ENCODE results near the gene ERLIN1.

The ERLIN1 gene

GRCh38 chr10:100185364-100186252, at the start of gene ERLIN1:
TSS of gene ERLIN1 (minus strand) at chr10:100186029. CDS start at chr10:100185626, 403 bp downstream.
- H3K9me3 ChIP-seq (replicated peaks in 1 of 11), result no peaks in the 10 kb centered on the region
- H3K4me3 ChIP-seq, result peak within 1 kb of the TSS; percentile 73 to 98 (median 89)
- TF ChIP-seq Cebpa-rat (IDR thresholded peaks at IDR 0.05), result no peak
- peaks cover 0 to 6% (median 0%) of the 10 kb centered on the region in 11 experiments; a peak in 3 of 22 replicates for H4K20me1 ChIP-seq
- peak within 1 kb of the TSS; percentile 82 to 97 (median 94) for H3K4me2 ChIP-seq
- no peaks in the 10 kb centered on the region for H3K27me3 ChIP-seq
- peak within 1 kb of the TSS; percentile 77 to 96 (median 93) for H3K27ac ChIP-seq
- peak within 1 kb of the TSS; percentile 87 to 96 (median 92) for H3K9ac ChIP-seq
- H3K36me3 ChIP-seq, result peaks cover 19 to 71% (median 52%) of the 10 kb centered on the region in 11 experiments
- peaks cover 38 to 48% (median 43%) of the 10 kb centered on the region in 10 experiments for H3K4me1 ChIP-seq

GRCh38 chr10:100232101-100232500, 46.3 kb upstream of the ERLIN1 start:
- H3K27me3 ChIP-seq, result no peaks in the 10 kb centered on the region
- H3K4me1 ChIP-seq, result peaks cover 9 to 16% (median 12%) of the 10 kb centered on the region in 10 experiments
- no peak for TF ChIP-seq Cebpa-rat (IDR thresholded peaks at IDR 0.05)
- no peak overlapping the region for H3K4me2 ChIP-seq
- peaks cover 58 to 74% (median 68%) of the 10 kb centered on the region in 11 experiments for H3K36me3 ChIP-seq
- no peak overlapping the region for H3K27ac ChIP-seq
- peaks cover 0 to 6% (median 0%) of the 10 kb centered on the region in 11 experiments; a peak in 1 of 22 replicates for H3K9me3 ChIP-seq (replicated peaks in 1 of 11)
- H3K9ac ChIP-seq, result no peak overlapping the region; a peak in 1 of 22 replicates
- no peak overlapping the region for H3K4me3 ChIP-seq
- peaks cover 0 to 18% (median 11%) of the 10 kb centered on the region in 11 experiments; a peak in 9 of 22 replicates for H4K20me1 ChIP-seq

GRCh38 chr10:100229819-100230422, 44.1 kb upstream of the ERLIN1 start:
- Histone ChIP-seq H3K4me3 (peak overlapping the region; percentile 75 to 97 (median 94)), H4K20me1 (peaks cover 0 to 33% (median 15%) of the 10 kb centered on the region in 11 experiments; a peak in 10 of 22 replicates), H3K9me3 (replicated peaks in 1 of 11) (peaks cover 0 to 6% (median 0%) of the 10 kb centered on the region in 11 experiments; a peak in 1 of 22 replicates), H3K4me2 (peak overlapping the region; percentile 72 to 97 (median 89)), H3K36me3 (peaks cover 46 to 63% (median 60%) of the 10 kb centered on the region in 11 experiments), H3K27me3 (no peaks in the 10 kb centered on the region), H3K27ac (peak overlapping the region; percentile 56 to 88 (median 80); a peak in 21 of 22 replicates), H3K4me1 (peaks cover 9 to 16% (median 12%) of the 10 kb centered on the region in 10 experiments), H3K9ac (peak overlapping the region; percentile 83 to 92 (median 88))
- TF ChIP-seq Cebpa-rat (IDR thresholded peaks at IDR 0.05), result no peak

- Histone ChIP-seq H3K36me3 (peaks cover 67 to 76% (median 70%) of the 10 kb centered on the region in 11 experiments), H3K9ac (no peak overlapping the region), H3K9me3 (replicated peaks in 1 of 11) (no peaks in the 10 kb centered on the region), H3K4me2 (no peak overlapping the region), H4K20me1 (peaks cover 0 to 33% (median 15%) of the 10 kb centered on the region in 11 experiments; a peak in 10 of 22 replicates), H3K4me1 (peaks cover 7 to 15% (median 11%) of the 10 kb centered on the region in 10 experiments), H3K27me3 (no peaks in the 10 kb centered on the region), H3K4me3 (no peak overlapping the region), H3K27ac (no peak overlapping the region)
- no peak for TF ChIP-seq Cebpa-rat (IDR thresholded peaks at IDR 0.05)
These were observed 38.0 kb upstream of the ERLIN1 start for GRCh38 chr10:100223879-100224278.

- Histone ChIP-seq H3K9me3 (replicated peaks in 1 of 11) (no peaks in the 10 kb centered on the region), H3K4me2 (no peak overlapping the region), H3K27ac (no peak overlapping the region), H3K4me3 (no peak overlapping the region), H3K4me1 (peaks cover 0 to 3% (median 0%) of the 10 kb centered on the region in 10 experiments; a peak in 3 of 20 replicates), H3K27me3 (no peaks in the 10 kb centered on the region), H4K20me1 (peaks cover 0 to 20% (median 6%) of the 10 kb centered on the region in 11 experiments; a peak in 9 of 22 replicates), H3K36me3 (peaks cover 81 to 89% (median 84%) of the 10 kb centered on the region in 11 experiments), H3K9ac (no peak overlapping the region)
- no peak for TF ChIP-seq Cebpa-rat (IDR thresholded peaks at IDR 0.05)
These were observed 36.7 kb upstream of the ERLIN1 start for GRCh38 chr10:100222529-100222928.

GRCh38 chr10:100216006-100216405, 30.2 kb upstream of the ERLIN1 start:
- Histone ChIP-seq H3K4me3 (no peak overlapping the region), H3K27me3 (no peaks in the 10 kb centered on the region), H3K9me3 (replicated peaks in 1 of 11) (no peaks in the 10 kb centered on the region), H3K4me1 (peaks cover 0 to 11% (median 0%) of the 10 kb centered on the region in 10 experiments; a peak in 3 of 20 replicates), H3K36me3 (peaks cover 93 to 100% (median 97%) of the 10 kb centered on the region in 11 experiments), H3K9ac (no peak overlapping the region), H3K4me2 (no peak overlapping the region), H3K27ac (no peak overlapping the region), H4K20me1 (no peaks in the 10 kb centered on the region)
- TF ChIP-seq Cebpa-rat (IDR thresholded peaks at IDR 0.05), result no peak

- Histone ChIP-seq H3K27ac (no peak overlapping the region), H3K4me1 (peaks cover 0 to 11% (median 0%) of the 10 kb centered on the region in 10 experiments; a peak in 3 of 20 replicates), H4K20me1 (no peaks in the 10 kb centered on the region; a peak in 1 of 22 replicates), H3K36me3 (peaks cover 72 to 100% (median 87%) of the 10 kb centered on the region in 11 experiments), H3K4me2 (no peak overlapping the region), H3K27me3 (no peaks in the 10 kb centered on the region), H3K4me3 (no peak overlapping the region), H3K9me3 (replicated peaks in 1 of 11) (no peaks in the 10 kb centered on the region), H3K9ac (no peak overlapping the region)
- no peak for TF ChIP-seq Cebpa-rat (IDR thresholded peaks at IDR 0.05)
These were observed 23.5 kb upstream of the ERLIN1 start for GRCh38 chr10:100209303-100209702.

- no peak overlapping the region for H3K9ac ChIP-seq
- H3K36me3 ChIP-seq, result peaks cover 72 to 100% (median 87%) of the 10 kb centered on the region in 11 experiments
- H3K27ac ChIP-seq, result no peak overlapping the region
- no peak for TF ChIP-seq Cebpa-rat (IDR thresholded peaks at IDR 0.05)
- H3K4me3 ChIP-seq, result no peak overlapping the region
- no peaks in the 10 kb centered on the region for H3K27me3 ChIP-seq
- no peaks in the 10 kb centered on the region; a peak in 1 of 22 replicates for H4K20me1 ChIP-seq
- no peaks in the 10 kb centered on the region for H3K9me3 ChIP-seq (replicated peaks in 1 of 11)
- H3K4me2 ChIP-seq, result no peak overlapping the region
- H3K4me1 ChIP-seq, result peaks cover 0 to 11% (median 0%) of the 10 kb centered on the region in 10 experiments; a peak in 3 of 20 replicates
These were observed 22.4 kb upstream of the ERLIN1 start for GRCh38 chr10:100208276-100208675.

GRCh38 chr10:100204370-100204769, 18.5 kb upstream of the ERLIN1 start:
- no peak overlapping the region for H3K4me3 ChIP-seq
- H3K9ac ChIP-seq, result no peak overlapping the region
- no peak overlapping the region for H3K27ac ChIP-seq
- peaks cover 79 to 99% (median 94%) of the 10 kb centered on the region in 11 experiments for H3K36me3 ChIP-seq
- no peak overlapping the region for H3K4me2 ChIP-seq
- no peaks in the 10 kb centered on the region for H4K20me1 ChIP-seq
- TF ChIP-seq Cebpa-rat (IDR thresholded peaks at IDR 0.05), result no peak
- no peaks in the 10 kb centered on the region for H3K9me3 ChIP-seq (replicated peaks in 1 of 11)
- no peaks in the 10 kb centered on the region for H3K4me1 ChIP-seq
- H3K27me3 ChIP-seq, result no peaks in the 10 kb centered on the region
